ENCODE results near the gene TCF4.

DNA sequence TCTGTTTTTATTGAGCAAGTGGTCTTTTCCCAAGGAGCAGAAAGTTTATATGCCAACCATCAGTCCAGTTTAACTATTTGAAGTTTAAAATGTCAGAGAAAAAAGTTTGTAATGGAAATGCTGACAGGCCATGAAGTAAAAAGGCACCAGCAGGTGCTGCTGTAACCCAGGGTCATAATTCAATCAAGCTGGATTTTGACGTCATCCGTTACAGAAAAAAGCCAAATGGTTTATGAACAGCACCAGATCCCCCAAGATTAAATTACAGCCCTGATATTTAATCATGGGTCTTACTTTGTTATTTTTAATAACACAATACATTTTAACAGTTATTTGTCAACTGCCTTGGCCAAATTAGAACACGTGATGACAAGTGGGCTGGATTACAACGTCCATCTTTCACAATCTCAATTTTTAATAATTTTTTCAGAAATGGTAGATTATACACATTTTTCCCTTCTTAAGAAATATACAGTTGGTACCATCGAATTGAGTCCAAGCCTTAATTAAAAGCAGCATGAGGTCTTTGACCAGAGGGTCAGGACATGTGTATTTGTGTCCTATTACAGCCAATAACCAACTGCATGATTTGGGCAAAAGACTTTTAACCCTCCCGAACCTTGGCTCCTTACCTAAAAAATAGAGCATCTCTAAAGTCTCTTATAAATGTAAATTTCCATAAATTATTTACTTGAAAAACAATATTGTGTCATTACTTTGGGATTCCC, 10.0 kb downstream of the TCF4 start:
- TF ChIP-seq, protein P1, sequence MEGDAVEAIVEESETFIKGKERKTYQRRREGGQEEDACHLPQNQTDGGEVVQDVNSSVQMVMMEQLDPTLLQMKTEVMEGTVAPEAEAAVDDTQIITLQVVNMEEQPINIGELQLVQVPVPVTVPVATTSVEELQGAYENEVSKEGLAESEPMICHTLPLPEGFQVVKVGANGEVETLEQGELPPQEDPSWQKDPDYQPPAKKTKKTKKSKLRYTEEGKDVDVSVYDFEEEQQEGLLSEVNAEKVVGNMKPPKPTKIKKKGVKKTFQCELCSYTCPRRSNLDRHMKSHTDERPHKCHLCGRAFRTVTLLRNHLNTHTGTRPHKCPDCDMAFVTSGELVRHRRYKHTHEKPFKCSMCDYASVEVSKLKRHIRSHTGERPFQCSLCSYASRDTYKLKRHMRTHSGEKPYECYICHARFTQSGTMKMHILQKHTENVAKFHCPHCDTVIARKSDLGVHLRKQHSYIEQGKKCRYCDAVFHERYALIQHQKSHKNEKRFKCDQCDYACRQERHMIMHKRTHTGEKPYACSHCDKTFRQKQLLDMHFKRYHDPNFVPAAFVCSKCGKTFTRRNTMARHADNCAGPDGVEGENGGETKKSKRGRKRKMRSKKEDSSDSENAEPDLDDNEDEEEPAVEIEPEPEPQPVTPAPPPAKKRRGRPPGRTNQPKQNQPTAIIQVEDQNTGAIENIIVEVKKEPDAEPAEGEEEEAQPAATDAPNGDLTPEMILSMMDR (IDR thresholded peaks at IDR 0.05; ENCODE audit: low read depth, low read length, poor library complexity, severe bottlenecking), result no peak
- no peak for TF ChIP-seq EZH2phosphoT487 (IDR thresholded peaks at IDR 0.05; ENCODE audit: borderline replicate concordance, low read length)

Measured in DOHH2 (cell line).